ENCODE measurements around the gene P2RX7.
"Not testable (repeated sequence)": the region's sequence is repeated elsewhere in the genome, so short reads cannot be mapped to it uniquely, and the experiment has no call there.

P2RX7 gene

DNA sequence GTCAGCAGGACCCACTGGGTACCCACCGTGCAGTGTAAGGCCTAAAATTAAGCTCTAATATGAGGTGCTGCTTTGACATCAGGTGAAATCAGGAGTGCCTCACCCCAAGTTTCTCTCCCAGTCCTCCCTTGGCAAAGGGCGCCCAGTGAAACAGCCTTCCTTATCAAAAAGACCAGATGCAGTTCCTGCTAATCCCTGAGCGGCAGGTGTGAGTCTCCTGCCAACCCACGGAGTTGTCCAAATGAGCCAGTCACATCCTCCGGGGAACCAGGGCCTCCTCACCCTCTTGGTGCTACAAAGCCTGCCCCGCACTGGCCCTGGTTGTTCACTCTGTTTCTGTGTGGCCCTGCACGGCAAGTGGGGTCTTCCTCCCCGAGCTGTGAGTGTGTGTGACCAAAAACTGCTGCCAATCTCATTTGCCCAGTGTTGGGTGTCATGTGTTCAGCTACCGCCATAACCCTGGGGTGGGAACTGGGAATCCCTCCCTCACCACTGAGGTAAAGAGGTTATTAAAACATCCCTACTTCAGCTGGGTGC lies 57.0 kb downstream of the P2RX7 start:
- Mint-ChIP-seq H3K4me3 (no peak overlapping the region), H3K4me1 (peaks cover 6% of the 10 kb centered on the region), H3K36me3 (ENCODE audit: low read depth) (no peaks in the 10 kb centered on the region), H3K27me3 (ENCODE audit: low read depth, poor library complexity) (peaks cover 16% of the 10 kb centered on the region), H3K27ac (no peak overlapping the region), H3K9me3 (no peaks in the 10 kb centered on the region)
- TF ChIP-seq CTCF (IDR thresholded peaks at IDR 0.05): no peak
- DNase-seq: no peak

- H3K9me3 Mint-ChIP-seq: no peaks in the 10 kb centered on the region
- H3K36me3 Mint-ChIP-seq (ENCODE audit: low read depth): no peaks in the 10 kb centered on the region
- H3K4me3 Mint-ChIP-seq: no peak overlapping the region
- H3K27ac Mint-ChIP-seq: no peak overlapping the region
- peaks cover 6% of the 10 kb centered on the region for H3K4me1 Mint-ChIP-seq
- TF ChIP-seq CTCF (IDR thresholded peaks at IDR 0.05): no peak
- H3K27me3 Mint-ChIP-seq (ENCODE audit: low read depth, poor library complexity): peaks cover 16% of the 10 kb centered on the region
- no peak for DNase-seq
These were observed 57.9 kb downstream of the P2RX7 start for GRCh38 chr12:121190523-121191031.

GRCh38 chr12:121191151-121191550 lies 58.5 kb downstream of the P2RX7 start:
- Mint-ChIP-seq H3K27me3 (ENCODE audit: low read depth, poor library complexity) (peaks cover 16% of the 10 kb centered on the region), H3K36me3 (ENCODE audit: low read depth) (no peaks in the 10 kb centered on the region), H3K9me3 (no peaks in the 10 kb centered on the region), H3K27ac (no peak overlapping the region), H3K4me1 (peaks cover 6% of the 10 kb centered on the region), H3K4me3 (no peak overlapping the region)
- TF ChIP-seq CTCF (IDR thresholded peaks at IDR 0.05): no peak
- no peak for DNase-seq

- Mint-ChIP-seq H3K9me3 (no peaks in the 10 kb centered on the region), H3K4me3 (no peak overlapping the region), H3K27ac (no peak overlapping the region), H3K36me3 (ENCODE audit: low read depth) (no peaks in the 10 kb centered on the region), H3K27me3 (ENCODE audit: low read depth, poor library complexity) (peaks cover 9% of the 10 kb centered on the region), H3K4me1 (peaks cover 6% of the 10 kb centered on the region)
- DNase-seq: no peak
- no peak for TF ChIP-seq CTCF (IDR thresholded peaks at IDR 0.05)
These were observed 64.2 kb downstream of the P2RX7 start for GRCh38 chr12:121196902-121197301.

DNA sequence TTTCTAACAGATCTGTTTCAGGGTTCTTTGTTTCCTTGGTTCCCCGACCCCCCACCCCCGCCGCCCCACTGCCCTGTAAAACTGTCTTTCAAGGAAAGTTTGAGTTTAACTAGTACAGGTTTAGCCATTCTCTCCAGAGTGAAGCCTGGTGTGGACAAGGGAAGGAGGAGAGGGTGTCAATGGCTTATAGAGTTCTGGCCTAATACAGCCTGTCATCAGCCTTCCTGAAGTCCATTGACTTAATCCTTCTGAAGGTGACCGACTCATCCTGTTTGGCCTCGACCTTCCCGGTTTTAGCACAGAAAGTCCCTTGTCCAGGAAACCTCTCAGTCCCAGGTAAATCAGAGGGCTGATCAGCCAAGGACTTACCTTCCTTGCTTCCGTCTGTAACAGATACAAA lies 66.3 kb downstream of the P2RX7 start:
- DNase-seq: no peak
- no peak for TF ChIP-seq CTCF (IDR thresholded peaks at IDR 0.05)
- Mint-ChIP-seq H3K9me3 (no peaks in the 10 kb centered on the region), H3K4me3 (no peak overlapping the region), H3K36me3 (ENCODE audit: low read depth) (no peaks in the 10 kb centered on the region), H3K4me1 (no peaks in the 10 kb centered on the region), H3K27ac (peak overlapping the region; percentile 74), H3K27me3 (ENCODE audit: low read depth, poor library complexity) (peaks cover 6% of the 10 kb centered on the region)

DNA sequence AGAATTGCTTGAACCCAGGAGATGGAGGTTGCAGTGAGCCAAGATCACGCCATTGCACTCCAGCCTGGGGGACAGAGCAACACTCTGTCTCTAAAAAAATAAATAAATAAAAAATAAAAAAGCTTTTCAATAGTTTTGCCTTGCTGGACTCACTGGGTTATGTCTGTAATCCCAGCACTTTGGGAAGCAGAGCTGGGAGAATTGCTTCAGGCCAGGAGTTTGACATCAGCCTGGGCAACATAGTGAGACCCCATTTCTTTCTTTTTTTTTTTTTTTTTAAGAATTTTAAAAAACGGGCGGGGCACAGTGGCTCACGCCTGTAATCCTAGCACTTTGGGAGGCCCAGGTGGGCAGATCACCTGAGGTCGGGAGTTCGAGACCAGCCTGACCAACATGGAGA lies 68.5 kb downstream of the P2RX7 start:
- not testable (repeated sequence) for H3K36me3 Mint-ChIP-seq (ENCODE audit: low read depth); H3K4me1 Mint-ChIP-seq; H3K9me3 Mint-ChIP-seq; DNase-seq; H3K27me3 Mint-ChIP-seq (ENCODE audit: low read depth, poor library complexity); H3K27ac Mint-ChIP-seq; H3K4me3 Mint-ChIP-seq
